ENCODE results near the gene SLC38A5.
"Not testable (repeated sequence)": the region's sequence is repeated elsewhere in the genome, so short reads cannot be mapped to it uniquely, and the experiment has no call there.

Gene SLC38A5

DNA sequence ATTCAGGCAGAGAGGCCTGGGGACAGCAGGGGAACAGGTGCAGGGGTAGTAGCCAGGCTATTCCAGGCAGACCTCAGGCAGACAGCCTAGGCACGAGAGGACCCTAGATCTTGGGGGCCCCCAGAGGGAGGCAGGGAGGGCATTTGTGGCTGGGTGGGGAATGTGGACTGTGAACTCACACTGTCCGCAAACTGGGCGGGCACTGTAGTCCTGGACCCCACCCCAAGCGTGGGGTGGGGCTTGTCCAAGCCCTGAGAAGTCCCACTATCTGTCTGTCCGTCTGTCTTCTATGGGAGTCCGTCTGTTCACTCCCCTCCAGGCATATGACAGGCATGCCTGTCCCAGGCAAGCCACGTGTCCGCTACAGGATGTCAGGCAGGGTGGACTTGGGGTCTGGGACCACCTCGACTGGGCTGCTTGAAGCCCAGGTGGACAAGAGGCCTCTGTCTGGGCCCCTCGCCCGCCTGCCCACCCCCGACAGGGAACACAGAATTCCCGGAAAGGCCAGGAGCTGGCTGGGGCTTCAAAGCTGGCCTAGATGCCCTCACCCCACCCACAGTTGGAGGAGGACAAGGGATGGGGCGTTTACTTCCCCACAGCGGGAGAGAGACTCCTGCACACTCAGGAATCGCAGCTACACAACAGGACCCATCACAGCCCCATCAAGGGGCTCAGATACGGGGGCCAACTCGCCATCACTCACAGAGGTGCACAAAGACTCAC lies at the start of gene SLC38A5:
SLC38A5 (minus strand) TSS at position 151 of the 723 bp plus-strand sequence. CDS start 2,336 bp downstream, outside the sequence.
- DNase-seq (ENCODE audit: low read depth in 2 of 2): no peak

DNA sequence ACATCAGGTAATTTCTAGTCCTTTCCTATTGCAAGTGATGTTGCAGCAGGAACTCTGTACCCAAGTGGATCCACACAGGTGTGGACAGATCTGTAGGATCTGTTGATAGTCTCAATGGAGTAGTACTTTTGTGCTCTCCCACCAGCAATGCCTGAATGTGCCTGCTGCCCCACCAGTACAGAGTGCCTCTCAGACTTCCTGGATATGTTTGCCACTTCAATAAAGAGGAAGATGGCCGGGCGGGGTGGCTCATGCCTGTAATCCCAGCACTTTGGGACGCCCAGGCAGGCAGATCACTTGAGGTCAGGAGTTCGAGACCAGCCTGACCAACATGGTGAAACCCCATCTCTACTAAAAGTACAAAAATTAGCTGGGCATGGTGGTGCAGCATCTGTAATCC lies 49.4 kb upstream of the SLC38A5 start:
- DNase-seq (ENCODE audit: low read depth in 2 of 2): not testable (repeated sequence)

DNA sequence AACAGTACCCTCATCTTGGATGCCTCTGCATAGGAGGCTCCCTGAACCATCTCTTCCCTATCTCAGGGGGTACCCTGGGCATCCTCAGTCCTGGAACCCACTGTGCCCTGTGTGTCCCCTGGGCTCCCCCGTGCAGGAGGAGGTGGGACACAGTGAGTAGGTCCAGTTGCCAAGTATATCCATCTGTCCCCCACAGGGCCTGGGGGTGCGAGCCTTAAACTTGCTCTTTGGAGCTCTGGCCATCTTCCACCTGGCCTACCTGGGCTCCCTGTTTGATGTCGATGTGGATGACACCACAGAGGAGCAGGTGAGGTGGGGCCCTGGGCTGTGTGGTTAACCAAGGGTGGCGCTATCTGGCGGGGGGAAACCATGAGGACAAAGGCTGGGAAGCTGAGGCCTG lies 46.9 kb upstream of the SLC38A5 start:
- no peak for DNase-seq (ENCODE audit: low read depth in 2 of 2)

DNA sequence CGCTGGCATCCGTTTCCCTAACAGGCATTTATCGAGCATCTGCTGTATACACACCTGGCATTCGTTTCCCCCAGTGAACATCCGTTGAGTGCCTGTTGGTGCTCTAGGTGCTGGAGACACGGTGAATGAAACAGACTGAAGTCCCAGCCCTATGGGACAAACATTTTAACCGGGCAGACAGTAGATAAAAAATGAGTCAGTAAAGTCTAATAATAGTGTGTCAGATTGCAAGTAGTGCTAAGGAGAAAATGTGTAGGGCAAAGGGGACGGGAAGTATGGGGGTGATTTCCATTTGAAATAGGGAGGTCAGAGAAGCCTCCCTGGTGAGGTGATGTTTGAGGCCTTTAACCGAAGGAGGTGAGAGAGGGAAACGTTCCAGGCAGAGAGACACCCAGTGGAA lies 46.2 kb upstream of the SLC38A5 start:
- no peak for DNase-seq (ENCODE audit: low read depth in 2 of 2)

DNA sequence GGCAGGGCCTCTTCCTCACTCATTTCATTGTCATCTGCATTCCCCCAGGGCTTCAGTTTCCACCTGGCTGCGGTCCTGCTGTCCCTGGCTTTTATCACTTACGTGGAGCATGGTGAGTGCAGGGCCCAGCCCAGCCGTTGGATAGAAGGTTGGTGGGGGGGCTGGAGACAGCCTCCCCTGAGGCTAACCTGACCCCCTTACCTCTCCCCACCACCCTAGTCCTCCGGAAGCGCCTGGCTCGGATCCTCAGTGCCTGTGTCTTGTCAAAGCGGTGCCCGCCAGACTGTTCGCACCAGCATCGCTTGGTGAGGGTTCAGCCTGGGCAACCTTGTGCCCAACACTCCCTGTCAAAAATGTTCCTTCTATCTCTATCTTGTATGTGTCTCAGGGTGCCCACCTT lies 45.8 kb upstream of the SLC38A5 start:
- DNase-seq (ENCODE audit: low read depth in 2 of 2): no peak

DNA sequence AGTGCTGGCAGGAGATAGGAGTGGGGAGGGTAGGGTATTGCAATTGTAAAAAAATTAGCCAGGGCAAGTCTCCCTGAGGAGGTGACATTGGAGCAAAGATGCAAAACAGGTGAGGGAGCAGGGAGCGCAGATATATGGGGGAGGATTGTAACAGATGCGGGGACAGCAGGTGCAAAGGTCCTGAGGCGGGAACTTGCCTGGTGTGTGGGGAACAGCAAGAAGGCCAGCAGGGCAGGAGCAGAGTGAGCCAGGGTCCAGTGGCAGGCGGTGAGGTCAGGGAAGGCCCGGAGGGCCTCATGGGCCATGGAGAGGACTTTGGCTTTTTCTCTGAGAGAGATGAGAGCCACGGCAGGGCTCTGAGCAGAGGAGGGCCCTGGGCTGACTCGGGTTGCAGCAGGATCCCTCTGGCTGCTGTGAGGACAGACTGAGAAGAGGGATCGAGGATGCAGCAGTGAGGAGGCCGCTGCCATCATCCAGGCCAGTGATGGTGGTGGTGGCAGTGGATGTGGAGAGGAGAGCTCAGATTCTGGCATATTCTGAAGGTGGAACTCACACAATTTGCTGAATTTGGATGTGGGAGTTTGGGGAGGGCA lies 44.9 kb upstream of the SLC38A5 start:
- no peak for DNase-seq (ENCODE audit: low read depth in 2 of 2)

DNA sequence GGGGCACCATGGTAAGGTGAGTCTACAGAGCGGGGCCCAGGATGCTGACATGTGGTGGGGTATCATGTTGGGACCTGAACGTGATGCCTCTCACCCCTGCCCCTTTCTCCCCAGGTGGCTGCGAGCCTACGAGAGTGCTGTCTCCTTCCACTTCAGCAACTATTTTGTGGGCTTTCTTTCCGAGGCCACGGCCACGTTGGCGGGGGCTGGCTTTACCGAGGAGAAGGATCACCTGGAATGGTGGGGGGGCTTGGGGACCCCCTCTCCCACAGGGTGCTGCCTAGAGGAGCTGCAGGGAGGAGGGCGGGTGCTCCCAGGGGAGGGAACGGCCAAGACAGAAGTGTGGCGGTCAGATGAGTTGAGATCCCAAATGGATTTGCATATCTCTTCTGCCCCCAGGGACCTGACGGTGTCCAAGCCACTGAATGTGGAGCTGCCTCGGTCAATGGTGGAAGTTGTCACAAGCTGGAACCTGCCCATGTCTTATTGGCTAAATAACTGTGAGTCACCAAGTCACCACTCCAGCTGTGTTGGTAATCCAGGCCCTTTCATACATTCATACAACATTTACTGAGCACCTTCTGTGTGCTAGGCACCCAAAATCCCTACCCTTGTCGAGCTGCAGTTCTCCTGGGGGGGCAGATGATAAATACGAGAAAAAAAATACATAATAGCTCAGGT lies 44.2 kb upstream of the SLC38A5 start:
- no peak for DNase-seq (ENCODE audit: low read depth in 2 of 2)

DNA sequence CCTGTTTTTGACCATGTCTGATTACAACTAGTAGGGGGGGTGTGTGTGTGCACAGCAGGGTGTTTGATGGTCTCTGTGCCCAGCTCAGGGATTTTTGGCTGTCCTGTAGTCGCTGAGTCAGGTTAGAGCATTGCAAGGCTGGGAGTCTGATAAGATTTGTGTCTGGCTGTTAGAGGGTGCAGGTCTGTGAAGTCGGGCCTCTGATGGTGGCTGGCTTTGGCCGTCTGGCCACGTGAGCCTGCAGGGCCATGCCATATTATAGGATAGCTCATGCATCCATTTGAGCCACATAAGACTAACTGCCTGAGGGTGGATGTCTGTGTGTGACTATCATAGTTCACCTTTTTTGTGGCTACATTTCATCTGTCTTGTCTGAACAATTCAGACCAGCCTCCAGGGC lies 43.6 kb upstream of the SLC38A5 start:
- DNase-seq (ENCODE audit: low read depth in 2 of 2): no peak

DNA sequence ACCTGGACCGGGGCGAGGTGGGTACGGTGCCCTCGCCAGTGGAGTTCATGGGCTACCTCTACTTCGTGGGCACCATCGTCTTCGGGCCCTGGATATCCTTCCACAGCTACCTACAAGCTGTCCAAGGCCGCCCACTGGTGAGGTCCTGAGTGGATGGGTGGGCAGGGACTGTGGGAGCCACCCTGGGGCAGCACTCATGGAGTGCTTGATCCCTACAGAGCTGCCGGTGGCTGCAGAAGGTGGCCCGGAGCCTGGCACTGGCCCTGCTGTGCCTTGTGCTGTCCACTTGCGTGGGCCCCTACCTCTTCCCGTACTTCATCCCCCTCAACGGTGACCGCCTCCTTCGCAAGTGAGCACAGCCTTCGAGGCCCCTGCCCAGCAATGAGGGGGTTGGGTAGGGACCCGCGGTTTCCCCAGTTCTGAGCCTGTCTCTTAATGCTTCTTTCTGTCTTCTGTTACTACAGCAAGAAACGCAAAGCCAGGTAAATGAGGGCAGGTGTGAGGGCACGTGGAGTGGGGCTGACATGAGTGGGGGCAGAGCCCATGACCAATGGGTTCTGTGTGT lies 42.4 kb upstream of the SLC38A5 start:
- no peak for DNase-seq (ENCODE audit: low read depth in 2 of 2)

DNA sequence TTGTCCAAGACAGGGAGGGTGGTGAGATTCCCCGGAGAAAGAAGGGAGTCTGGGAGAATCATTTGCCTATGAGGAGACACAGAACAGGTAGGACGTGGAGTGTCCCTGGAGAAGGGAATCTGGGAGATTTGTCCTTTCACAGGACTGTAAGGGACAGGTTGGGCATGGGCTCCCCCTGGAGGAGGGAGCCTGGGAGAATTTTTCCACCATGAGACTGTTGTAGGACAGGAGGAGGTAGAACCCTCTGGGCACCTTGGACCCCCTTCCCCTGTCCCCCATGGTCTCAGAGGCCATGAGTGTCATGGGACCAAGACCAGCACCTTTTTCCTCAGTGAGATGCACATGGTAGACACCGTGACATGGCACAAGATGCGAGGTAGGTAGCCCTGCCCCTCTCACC lies 41.5 kb upstream of the SLC38A5 start:
- no peak for DNase-seq (ENCODE audit: low read depth in 2 of 2)

DNA sequence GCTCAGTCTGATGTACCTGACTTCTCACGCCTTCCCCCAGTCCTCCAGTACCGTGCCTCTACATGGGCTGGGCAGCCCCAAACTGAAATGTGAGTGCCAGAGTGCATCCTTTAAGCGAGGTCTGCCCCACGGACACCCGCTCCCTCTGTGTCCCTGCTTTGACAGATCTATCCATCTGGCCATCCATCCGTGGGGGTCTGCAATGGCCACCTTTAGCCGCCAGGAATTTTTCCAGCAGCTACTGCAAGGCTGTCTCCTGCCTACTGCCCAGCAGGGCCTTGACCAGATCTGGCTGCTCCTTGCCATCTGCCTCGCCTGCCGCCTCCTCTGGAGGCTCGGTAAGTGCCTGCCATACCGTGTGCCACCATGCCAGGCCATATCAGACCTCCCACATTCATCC lies 39.6 kb upstream of the SLC38A5 start:
- no peak for DNase-seq (ENCODE audit: low read depth in 2 of 2)

DNA sequence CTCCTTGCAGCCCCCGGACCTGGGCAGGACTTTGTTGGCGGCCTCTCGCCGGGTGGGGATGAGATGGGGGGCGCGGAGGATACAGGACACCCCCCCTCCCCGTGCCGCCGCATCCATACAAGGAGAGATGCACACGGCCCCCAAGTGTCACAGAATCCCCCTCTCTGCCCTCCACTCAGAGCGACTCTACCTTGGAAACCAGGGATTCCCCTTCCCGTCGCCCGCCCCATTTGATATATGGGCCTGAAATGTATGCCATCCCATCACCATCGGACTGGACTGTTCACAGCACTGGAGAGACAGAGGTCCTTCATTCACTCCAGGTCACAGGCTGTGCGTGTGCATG lies 39.2 kb upstream of the SLC38A5 start:
- DNase-seq (ENCODE audit: low read depth in 2 of 2): no peak

DNA sequence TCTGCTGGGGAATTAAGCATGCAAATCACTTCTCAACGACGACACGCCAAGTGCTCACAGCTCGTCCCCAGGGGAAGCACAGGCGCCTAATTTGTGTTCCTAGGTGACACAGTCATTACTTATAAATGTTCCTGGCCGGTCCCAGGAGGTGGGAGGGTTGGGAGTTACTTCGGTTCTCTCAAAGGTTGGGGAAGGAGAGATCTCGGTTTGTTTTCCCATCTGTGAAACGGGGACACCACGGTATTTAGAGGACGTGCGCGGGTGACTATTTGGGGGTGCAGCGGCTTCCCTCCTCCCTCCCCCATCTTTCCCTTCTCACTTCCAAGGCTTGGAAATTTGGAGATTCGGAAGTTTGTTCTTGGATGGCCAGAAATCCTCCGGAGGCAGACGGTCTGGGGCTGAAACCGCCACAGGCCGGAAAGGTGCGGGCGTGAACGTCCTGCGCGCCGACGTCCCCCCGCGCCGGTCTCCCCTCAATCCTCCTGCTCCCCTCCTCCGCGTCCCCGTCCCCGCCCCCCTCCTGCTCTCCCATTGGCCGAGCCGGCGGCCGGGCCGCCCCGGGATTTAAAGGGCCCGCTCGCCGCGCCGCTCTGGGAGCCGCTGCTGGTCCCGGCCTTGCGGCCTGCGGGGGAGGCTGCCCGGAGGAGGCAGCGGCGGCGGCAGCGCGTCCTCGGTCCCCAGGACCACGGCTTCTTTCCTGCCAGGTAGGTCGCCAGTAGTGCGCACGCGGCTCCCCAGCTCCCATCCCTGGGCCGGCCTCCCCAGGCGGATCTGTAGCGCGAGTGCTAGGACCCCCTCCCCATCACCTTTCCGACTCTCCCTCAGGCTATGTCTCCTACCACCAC lies 38.6 kb upstream of the SLC38A5 start, which contains the start of gene PORCN:
PORCN (plus strand) TSS at position 593 of the 845 bp plus-strand sequence. CDS start 829 bp downstream, outside the sequence.
- no peak for DNase-seq (ENCODE audit: low read depth in 2 of 2)

DNA sequence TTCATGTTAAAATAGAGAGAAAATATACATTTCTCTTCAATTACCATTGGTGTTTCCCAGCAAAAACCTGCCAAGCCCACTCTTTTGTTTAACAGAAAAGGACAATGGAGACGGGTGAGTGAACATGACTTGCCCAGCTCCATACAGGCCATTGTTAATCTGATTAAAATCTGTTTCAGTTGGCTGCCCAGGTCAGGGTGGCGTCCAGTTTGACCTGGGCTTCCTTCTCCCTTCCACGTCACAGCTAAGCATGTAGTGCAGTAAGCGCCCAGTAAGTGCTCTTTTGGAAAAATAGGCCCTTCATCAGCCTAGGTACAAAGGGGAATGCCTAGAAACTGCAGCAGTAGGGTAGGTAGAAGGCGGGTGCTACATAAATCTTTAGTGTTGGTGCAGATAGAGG lies 37.2 kb upstream of the SLC38A5 start:
- no peak for DNase-seq (ENCODE audit: low read depth in 2 of 2)

DNA sequence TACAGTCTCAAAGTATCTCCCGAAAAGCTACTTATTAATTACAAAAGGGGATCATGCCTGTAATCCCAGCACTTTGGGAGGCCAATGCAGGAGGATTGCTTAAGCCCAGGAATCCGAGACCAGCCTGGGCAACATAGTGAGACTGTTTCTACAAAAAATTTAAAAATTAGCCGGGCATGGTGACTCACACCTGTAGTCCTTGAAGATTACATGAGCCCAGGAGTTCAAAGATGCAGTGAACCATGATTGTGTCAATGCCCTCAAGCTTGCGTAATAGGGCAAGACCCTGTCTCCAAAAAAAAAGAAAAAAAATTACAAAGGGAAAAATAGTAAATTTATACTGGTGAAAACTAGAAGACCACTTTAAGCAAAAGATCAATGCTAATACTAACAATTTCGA lies 35.4 kb upstream of the SLC38A5 start:
- DNase-seq (ENCODE audit: low read depth in 2 of 2): no peak

DNA sequence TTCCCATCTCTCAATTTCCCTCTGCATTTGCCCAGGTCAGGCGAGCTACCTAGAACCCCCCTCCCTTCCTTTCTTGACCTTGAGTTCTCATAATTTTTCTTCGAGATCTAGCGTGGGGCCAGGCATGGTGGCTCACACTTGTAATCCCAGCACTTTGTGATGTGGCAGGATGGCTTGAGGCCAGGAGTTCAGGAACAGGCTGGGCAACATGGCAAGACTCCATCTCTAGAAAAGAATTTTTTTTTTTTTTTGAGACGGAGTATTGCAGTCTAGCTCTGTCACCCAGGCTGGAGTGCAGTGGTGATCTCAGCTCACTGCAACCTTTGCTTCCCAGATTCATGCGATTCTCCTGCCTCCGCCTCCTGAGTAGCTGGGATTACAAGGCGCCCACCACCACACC lies 34.2 kb upstream of the SLC38A5 start:
- no peak for DNase-seq (ENCODE audit: low read depth in 2 of 2)

DNA sequence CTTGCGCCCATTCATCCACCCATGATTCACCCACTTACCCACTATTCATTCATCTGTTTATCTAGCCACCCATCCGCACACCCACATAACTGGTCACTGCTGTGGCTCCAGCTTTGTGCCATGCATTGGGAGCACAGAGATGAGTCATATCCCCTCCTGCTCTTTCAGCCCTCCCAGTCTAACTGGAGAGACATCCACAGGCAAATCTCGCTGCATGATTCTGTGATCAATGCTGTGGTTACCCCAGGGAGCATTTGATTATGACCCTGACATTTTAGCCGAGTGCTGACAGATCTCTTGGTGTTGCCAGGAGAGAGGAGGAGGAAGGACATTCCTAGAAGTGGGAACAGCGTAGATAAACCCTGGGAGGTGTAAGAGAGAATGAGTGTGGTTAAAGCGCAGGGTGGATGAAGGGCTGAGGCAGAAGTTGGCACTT lies 28.3 kb upstream of the SLC38A5 start:
- peak in 1 of 2 experiments; percentile 18 for DNase-seq (ENCODE audit: low read depth in 2 of 2)

DNA sequence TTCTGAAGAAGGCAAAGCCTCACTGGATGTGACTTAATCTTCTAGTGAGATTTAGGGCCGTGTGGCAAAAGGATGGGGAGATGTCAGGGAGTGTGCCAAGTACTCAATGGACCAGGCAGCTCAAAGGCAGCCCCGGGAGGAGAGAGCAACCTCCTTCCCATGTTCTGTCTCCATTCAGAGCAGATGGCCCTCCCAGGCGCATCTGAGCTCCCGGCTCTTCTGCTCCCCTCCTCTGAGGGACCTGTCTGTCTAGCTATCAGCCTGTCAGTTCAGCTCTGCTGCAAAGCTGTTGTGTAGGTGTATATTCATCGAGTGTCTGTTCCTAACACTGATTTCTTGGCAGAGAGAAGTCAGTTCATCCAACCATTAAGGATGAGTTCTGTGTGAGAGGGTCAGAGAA lies 27.8 kb upstream of the SLC38A5 start:
- DNase-seq (ENCODE audit: low read depth in 2 of 2): no peak

DNA sequence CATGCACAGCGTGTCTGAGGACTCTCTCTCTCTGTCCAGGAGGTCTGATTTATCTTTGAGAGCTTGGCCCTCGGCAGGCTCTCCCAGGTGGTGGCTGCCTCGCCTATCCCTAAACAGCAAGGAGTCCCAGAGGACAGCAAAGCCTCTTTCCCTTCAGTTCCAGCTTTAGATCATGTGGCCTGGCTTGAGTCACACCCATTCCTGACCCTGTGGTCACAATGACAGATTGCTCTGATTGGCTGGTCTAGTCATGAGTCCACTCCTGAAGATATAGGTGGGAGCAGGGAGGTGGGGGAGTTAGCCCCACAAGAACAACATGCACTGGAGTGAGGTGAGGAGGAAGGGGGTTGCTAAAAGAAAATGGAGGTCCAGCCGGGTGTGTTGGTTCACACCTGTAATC lies 26.6 kb upstream of the SLC38A5 start:
- no peak for DNase-seq (ENCODE audit: low read depth in 2 of 2)

DNA sequence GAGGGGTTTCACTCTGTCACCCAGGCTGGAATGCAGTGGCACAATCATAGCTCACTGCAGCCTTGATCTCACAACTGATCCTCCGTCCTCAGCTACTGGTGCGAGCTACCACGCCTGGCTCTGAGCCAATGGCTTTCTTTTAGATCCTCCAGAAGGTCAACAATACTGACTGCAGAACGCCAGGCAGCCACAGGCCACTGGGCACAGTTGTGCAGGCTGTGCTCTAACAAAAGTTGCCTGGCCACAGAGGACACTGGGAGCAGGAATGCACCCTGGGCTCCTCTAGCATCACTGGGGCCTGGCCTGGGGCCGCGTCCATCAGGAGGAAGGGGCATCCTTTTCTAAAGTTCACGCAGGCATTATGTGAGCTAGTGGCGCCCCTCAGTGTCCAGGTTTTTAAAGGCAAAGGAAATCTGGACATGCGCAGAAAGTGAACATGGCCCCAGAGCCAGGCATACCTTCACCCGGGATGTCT lies 23.9 kb upstream of the SLC38A5 start:
- DNase-seq (ENCODE audit: low read depth in 2 of 2): no peak

DNA sequence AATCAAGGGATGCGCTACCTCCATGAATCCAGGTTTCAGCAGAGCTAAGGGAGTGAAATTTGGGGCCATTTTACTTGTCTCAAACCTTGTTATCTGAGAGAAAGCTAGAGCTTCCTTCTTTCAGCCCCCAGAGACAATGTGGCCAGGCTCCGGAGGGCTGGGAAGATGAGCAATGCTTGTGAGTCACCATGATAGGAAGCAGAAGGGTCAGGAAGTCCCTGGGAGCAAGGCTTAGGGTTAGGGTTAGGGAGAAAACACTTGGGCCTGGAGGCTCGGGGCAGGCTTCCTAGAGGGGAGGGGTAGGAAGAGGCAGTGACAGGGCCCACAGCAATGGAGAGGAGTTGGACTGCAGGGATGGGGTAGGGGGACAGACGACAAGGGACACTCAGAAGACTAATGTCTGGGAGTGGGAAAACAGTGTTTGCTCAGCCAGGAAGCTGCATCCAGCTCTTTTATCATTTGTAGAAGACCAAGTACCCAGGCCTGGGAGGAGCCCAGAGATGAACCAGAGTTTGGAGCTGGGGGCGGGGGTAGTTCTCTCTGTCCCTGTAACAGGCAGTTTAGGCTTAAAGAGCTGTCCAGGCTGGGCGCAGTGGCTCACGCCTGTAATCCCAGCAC lies 22.3 kb upstream of the SLC38A5 start:
- no peak for DNase-seq (ENCODE audit: low read depth in 2 of 2)
